Measurements from ENCODE around the gene SIGLEC10.

GRCh38 chr19:51372021-51372648, 45.3 kb downstream of the SIGLEC10 start:
- TF ChIP-seq POLR2A (IDR thresholded peaks at IDR 0.05) (no peak), CTCF (IDR thresholded peaks at IDR 0.05) (no peak), EP300 (IDR thresholded peaks at IDR 0.05) (no peak)
